Fibroblast of mammary gland (primary cell): ENCODE results near the gene CLCN5.

Source experiments
- DNase-seq: peaks from one replicate; pipeline ENCODE4 v3.0.0-alpha.2; 2010; ENCODE audit warnings: low read depth
- H3K4me3 ChIP-seq: 2 replicates; pipeline ENCODE4 v1.5.1; 2011; ENCODE audit warnings: low read depth, mild to moderate bottlenecking, low read length, moderate library complexity; ENCODE audit not compliant: control insufficient read depth
- TF ChIP-seq, protein P1 (sequence below): conservative IDR thresholded peaks from 2 replicates; pipeline ENCODE4 v1.5.1; 2011; ENCODE audit warnings: low read depth, low read length, inconsistent platforms; ENCODE audit not compliant: control insufficient read depth, insufficient read depth

Gene CLCN5

DNA sequence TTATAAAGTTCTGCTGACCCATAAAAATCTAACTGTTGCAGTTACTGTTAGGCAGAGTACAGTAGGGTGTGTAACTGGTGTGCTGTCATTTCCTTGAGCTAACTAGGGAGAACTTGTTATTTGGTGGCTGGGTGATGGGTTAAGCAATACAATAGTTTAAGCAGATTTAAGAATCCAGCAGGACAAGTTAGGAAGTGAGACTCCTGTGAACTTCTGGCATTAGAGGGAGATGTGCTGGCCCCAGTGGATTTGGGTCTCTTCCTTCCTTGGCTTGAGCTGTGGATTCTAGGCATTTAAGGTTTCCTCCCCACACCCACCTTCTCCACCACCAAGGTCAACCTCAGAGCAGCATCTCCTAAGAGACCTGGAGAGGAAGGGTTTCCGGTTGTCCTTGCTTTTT is 70.5 kb downstream of the CLCN5 start:
- TF ChIP-seq, protein P1, sequence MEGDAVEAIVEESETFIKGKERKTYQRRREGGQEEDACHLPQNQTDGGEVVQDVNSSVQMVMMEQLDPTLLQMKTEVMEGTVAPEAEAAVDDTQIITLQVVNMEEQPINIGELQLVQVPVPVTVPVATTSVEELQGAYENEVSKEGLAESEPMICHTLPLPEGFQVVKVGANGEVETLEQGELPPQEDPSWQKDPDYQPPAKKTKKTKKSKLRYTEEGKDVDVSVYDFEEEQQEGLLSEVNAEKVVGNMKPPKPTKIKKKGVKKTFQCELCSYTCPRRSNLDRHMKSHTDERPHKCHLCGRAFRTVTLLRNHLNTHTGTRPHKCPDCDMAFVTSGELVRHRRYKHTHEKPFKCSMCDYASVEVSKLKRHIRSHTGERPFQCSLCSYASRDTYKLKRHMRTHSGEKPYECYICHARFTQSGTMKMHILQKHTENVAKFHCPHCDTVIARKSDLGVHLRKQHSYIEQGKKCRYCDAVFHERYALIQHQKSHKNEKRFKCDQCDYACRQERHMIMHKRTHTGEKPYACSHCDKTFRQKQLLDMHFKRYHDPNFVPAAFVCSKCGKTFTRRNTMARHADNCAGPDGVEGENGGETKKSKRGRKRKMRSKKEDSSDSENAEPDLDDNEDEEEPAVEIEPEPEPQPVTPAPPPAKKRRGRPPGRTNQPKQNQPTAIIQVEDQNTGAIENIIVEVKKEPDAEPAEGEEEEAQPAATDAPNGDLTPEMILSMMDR = no peak
- peak; percentile 21 for DNase-seq
- H3K4me3 ChIP-seq = no peak overlapping the region

DNA sequence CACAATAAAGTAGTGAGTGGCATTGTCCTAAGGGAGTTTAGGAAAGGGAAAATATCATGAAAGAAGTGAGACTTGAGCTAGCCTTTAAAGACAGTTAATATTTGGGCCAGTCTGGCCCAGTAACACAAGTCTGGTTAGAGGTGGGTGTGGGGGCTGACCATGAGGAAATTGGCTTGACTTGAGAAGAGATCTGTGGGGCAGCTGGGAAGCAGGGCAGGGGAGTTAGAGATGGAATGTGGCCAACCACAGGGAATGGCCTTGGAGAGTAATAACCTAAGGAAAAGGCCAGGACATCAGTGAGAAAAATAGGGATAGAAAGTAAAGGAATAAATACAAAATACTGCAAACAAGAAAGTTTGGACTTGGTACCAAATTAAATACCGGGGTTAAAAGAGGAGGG is 71.3 kb downstream of the CLCN5 start:
- TF ChIP-seq, protein P1 = no peak
- no peak for DNase-seq
- no peak overlapping the region for H3K4me3 ChIP-seq

DNA sequence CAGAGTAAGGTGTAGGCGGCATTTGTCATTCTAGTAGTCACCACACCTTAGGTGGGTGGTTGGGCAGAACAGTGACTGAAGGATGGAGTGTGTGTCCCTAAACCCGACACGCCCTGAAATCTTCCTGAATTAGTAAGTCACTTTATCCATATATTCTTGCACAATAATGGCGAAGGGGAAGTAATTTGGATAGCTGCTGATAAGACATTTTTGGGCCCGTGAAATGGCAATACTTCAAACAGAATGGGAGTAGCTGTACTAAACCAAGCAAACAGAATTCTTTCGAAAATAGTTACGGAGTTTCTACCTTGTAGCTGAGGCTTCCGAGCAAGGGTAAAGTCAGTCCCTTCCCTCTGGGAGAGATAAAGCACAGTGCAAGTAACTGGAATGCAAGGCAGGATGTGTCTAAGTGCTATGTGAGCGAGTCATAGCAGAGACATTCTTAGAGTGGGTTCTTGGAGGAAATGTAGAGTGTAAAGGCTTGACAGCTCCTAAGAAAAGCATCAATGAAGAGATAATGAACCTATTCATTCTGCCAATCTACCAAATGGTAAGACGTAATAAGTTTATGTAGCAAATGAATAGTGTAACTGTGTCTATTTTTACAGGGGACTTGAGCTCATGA is 72.8 kb downstream of the CLCN5 start:
- TF ChIP-seq, protein P1 = no peak
- peak; percentile 53 for DNase-seq
- H3K4me3 ChIP-seq = no peak overlapping the region

DNA sequence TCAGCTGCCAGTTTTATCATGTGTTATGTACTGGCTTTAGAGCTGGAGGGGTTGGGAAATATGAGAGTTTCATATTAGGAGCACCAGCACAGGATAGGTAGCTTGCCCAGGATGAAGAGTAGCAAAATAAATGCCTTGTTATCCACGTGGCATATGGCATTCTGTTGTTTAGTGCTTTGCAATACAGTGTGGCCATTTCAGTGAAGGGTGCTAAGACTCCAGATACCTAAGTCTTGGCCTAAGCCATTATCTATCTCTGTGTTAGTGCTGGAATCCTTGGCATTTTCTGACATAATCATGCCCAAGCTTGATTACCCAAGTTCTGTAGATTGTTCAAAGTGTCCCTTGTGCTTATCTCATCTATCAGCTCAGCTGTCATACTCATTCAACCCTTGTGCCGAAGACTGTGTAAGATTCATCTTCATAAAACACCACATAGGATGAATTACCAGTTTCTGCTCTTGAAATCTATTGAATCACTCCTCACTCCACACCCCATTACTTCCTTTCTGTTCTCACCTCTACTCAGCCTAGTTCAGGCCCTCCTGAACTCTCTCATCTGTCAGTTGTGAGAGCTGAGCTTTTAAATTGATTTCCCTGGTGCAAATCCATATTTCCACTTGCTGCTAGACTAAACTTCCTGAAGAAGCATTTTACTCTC is 73.5 kb downstream of the CLCN5 start:
- DNase-seq = no peak
- TF ChIP-seq, protein P1 = no peak

DNA sequence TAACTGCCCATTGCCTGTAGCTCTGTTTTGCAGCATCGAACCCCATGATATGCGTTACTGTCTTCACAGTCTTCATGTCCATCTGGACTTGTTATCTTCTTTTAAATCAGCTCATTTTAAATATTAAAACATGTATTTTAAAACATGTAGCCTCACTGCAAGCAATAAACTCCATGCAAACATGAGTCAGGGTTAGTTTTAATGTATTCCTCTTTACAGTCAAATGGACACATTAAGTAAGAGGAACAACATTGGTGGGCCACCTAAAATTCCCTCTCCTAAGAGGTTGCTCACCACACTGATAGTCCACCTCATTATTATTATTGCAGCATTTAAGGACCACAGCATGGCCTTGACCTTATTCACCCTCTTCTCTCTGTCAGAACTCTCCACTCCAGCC is 74.1 kb downstream of the CLCN5 start:
- DNase-seq = no peak
- no peak overlapping the region for H3K4me3 ChIP-seq
- TF ChIP-seq, protein P1 = no peak

More for the DNA sequence above, 73.5 kb downstream of the CLCN5 start:
- H3K4me3 ChIP-seq = no peak overlapping the region

DNA sequence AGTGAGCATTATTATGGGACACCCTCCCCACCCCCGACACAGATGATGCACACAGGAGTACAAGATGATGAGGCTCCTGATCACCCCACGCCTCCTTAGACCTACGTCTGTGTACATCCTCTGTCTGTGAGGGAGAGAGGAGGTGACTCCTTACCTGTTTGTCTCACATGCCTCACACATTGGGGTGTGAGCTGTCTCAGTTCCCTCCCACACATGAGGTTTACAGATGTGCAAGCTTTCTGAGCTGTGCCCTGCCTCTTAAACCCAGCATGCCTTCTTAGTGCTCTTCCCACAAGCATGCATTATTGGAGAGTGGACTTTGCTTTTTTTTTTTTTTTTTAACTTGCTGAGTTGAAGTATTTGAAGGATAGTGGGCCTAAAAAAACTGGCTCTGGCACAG is 76.7 kb downstream of the CLCN5 start:
- TF ChIP-seq, protein P1 = no peak
- peak; percentile 12 for DNase-seq

More for the DNA sequence above, 76.7 kb downstream of the CLCN5 start:
- no peak overlapping the region for H3K4me3 ChIP-seq
